LNCAP (cell line): ENCODE results near the gene EEFSEC.

Source experiments
- CTCF ChIP-seq: fragments of 450-650 bp; IDR thresholded peaks from 2 replicates; pipeline ENCODE4 v1.5.1; 2017; ENCODE audit warnings: mild to moderate bottlenecking

The EEFSEC gene

GRCh38 chr3:128427872-128428822, 274.9 kb downstream of the EEFSEC start:
- TF ChIP-seq CTCF: no peak

GRCh38 chr3:128429275-128429674, 276.0 kb downstream of the EEFSEC start:
- no peak for TF ChIP-seq CTCF

- TF ChIP-seq CTCF: no peak
Measured at GRCh38 chr3:128429751-128430150, 276.5 kb downstream of the EEFSEC start.

- TF ChIP-seq CTCF: no peak
Measured at GRCh38 chr3:128430301-128430700, 277.0 kb downstream of the EEFSEC start.

GRCh38 chr3:128430731-128431130, 277.4 kb downstream of the EEFSEC start:
- no peak for TF ChIP-seq CTCF

- no peak for TF ChIP-seq CTCF
Measured at GRCh38 chr3:128431803-128432300, 278.6 kb downstream of the EEFSEC start.

- no peak for TF ChIP-seq CTCF
Measured at GRCh38 chr3:128432301-128432970, 279.2 kb downstream of the EEFSEC start.
